Choroid plexus epithelial cell (primary cell): ENCODE data around the gene TBC1D12.

ENCODE experiments used
- DNase-seq: peaks from one replicate; pipeline ENCODE4 v3.0.0-alpha.2; 2010; ENCODE audit warnings: low read depth
- H3K4me3 ChIP-seq: 2 replicates; pipeline ENCODE4 v1.5.1; 2011; ENCODE audit warnings: low read depth, mild to moderate bottlenecking, control low read depth, low read length, moderate library complexity
- TF ChIP-seq, protein P1 (sequence below): conservative IDR thresholded peaks from 2 replicates; pipeline ENCODE4 v1.5.1; 2011; ENCODE audit warnings: low read depth, mild to moderate bottlenecking, control low read depth, inconsistent platforms, low read length, moderate library complexity

TBC1D12 gene

DNA sequence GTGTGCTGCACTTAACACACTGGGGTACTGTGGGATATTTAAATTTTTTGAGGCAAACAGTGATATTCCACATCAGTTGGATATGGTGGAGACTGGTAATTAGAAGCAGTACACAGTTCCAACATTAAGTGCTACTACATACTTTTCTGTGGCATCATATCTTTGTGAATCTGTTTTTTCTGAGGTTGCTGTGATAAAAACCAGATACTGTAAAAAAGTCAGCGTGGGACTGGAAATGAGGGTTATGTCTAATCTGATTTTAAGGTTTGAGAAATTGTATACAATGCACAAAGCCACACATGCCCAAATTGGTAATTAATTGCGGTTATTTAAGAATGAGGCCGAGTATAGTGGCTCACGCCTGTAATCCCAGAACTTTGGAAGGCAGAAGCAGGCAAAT, 41.2 kb downstream of the TBC1D12 start:
- H3K4me3 ChIP-seq = no peak overlapping the region
- TF ChIP-seq, protein P1, sequence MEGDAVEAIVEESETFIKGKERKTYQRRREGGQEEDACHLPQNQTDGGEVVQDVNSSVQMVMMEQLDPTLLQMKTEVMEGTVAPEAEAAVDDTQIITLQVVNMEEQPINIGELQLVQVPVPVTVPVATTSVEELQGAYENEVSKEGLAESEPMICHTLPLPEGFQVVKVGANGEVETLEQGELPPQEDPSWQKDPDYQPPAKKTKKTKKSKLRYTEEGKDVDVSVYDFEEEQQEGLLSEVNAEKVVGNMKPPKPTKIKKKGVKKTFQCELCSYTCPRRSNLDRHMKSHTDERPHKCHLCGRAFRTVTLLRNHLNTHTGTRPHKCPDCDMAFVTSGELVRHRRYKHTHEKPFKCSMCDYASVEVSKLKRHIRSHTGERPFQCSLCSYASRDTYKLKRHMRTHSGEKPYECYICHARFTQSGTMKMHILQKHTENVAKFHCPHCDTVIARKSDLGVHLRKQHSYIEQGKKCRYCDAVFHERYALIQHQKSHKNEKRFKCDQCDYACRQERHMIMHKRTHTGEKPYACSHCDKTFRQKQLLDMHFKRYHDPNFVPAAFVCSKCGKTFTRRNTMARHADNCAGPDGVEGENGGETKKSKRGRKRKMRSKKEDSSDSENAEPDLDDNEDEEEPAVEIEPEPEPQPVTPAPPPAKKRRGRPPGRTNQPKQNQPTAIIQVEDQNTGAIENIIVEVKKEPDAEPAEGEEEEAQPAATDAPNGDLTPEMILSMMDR = no peak
- DNase-seq = no peak

DNA sequence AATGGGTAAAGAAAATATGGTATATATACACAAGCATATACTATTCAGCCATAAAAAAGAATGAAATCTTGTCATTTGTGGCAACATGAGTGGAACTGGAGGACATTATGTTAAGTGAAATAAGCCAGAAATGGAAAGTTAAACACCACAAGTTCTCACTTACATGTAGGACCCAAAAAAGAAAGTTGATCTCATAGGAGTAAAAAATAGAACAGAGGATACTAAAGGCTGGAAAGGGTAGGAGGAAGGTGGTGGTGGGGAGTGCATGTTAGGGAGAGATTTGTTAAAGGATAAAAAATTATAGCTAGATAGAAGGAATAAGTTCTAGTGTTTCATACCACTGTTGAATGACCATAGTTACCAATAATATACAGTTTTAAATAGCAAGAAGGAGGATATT, 48.4 kb downstream of the TBC1D12 start:
- no peak overlapping the region for H3K4me3 ChIP-seq
- no peak for DNase-seq
- TF ChIP-seq, protein P1 = no peak

DNA sequence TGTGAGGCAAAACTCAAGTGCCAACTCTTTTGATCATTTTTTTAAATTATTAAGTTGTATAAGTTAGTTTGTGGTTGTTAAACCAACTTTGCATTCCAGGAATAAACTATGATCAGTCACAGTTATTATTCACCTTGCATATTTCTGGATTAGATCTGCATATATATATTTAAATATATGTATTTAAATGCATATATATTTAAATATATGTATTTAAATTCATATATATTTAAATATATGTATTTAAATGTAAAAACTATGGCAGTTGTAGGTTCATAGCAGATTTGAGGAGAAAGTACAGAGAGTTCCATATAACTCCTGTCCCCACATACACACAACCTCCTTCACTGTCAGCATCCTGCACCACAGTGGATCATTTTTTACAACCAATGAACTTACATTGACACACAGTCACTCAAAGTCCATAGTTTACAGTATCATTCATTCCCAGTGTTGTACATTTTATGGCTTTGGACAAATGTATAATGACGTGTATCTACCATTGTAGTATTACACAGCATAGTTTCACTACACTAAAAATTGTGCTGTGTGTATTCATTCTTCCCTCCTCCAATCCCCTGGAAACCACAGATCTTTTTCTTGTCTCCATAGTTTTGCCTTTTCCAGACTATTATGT, 49.7 kb downstream of the TBC1D12 start:
- H3K4me3 ChIP-seq = no peak overlapping the region
- TF ChIP-seq, protein P1 = no peak
- DNase-seq = no peak

DNA sequence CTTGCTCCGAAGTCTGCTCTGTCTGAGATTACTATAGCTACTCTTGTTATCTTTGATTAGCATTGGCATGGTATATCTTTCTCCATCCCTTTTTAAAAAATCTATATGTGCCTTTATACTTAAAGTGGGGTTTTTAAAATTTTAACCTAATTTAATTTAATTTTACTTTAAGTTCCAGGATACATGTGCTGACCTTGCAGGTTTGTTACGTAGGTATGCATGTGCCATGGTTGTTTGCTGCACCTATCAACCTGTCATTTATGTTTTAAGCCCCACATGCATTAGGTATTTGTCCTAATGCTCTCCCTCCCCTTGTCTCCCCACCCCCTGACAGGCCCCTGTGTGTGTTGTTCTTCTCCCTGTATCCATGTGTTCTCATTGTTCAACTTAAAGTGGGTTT, 54.6 kb downstream of the TBC1D12 start:
- TF ChIP-seq, protein P1 = no peak
- DNase-seq = no peak
- H3K4me3 ChIP-seq = no peak overlapping the region

DNA sequence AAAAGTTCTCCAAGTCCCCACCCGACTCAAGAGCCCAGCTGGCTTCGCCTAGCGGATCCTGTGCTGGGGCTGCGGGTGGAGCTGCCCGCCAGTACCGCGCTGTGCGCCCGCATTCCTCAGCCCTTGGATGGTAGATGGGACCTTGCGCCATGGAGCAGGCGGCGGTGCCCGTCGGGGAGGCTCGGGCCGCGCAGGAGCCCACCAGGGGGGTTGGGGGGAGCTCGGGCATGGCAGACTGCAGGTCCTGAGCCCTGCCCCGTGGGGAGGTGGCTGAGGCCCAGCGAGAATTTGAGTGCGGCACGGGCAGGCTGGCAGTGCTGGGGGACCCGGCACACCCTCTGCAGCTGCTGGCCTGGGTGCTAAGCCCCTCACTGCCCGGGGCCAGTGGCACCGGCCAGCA, 57.0 kb downstream of the TBC1D12 start:
- no peak overlapping the region for H3K4me3 ChIP-seq
- TF ChIP-seq, protein P1 = no peak
- no peak for DNase-seq

DNA sequence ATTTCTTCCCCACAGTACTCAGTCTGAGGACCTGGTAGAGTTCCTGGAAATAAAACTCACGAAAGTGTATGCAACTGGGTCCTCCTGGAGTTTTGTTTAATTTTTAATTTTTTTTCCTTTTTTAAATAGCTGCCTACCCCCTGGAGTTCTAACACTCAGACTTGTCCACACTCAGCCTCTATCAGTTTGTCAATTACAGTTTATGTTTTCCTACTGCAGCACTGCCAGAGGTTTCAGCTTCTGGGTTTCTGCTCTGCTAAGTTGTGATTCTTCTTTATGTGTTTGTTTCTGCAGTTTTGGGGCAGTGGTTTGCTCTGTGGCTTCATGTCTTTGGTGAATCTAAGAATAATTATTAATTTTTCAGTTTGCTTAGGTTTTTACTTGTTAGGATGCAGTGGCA, 59.2 kb downstream of the TBC1D12 start:
- DNase-seq = no peak
- TF ChIP-seq, protein P1 = no peak
- no peak overlapping the region for H3K4me3 ChIP-seq

DNA sequence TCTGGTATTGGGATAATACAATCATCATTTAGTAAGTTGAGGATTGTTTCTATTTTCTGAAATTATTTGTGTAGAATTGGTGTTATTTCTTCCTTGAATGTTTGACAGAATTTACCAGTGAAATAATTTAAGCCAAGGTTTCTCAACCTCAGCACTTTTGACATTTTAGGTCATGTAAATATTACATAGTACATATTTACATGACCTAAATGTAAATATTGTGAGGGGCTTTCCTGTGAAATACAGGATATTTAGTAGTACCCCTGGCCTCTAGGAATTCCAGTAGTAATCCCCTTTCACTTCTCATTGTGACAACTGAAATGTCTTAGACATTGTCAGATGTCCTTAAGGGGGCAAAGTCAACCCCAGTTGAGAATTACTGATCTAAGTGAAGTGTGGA, 59.8 kb downstream of the TBC1D12 start:
- TF ChIP-seq, protein P1 = no peak
- no peak for DNase-seq
- no peak overlapping the region for H3K4me3 ChIP-seq
